Activated T-helper 1 cell treated with anti-CD3 and anti-CD28 coated beads, Interleukin-12 subunit alpha, Interleukin-12 subunit beta, Interleukin-2, Interleukin-4 antibody, amounts not matched to agents 30 ng/mL and 10 ng/mL and 1 ng/mL, durations not matched to agents 14 hours and 24 hours and 36 hours (primary cell): ENCODE measurements around the gene NEK8. TPM values are rescaled to one million over a fixed set of nuclear protein-coding genes. Genes with fewer than 3 reads are reported as not detected.

Experiments used
- total RNA-seq: library from RNA; stranded (reverse); gene quantifications from 2 replicates; pipeline ENCODE4 v1.2.3, GENCODE V29; 2022

NEK8 gene
- total RNA-seq, 1 donor from 2014 or later, result 5.2 TPM

Other genes starting within 250 kb of the NEK8 start
- not detected in 2 replicates for gene FOXN1, start 222.4 kb upstream of the NEK8 start, total RNA-seq
- 63.3 and 63.9 TPM in 2 replicates for gene UNC119, start 176.2 kb upstream of the NEK8 start, total RNA-seq
- 57.8 and 61.2 TPM in 2 replicates for gene PIGS, start 157.3 kb upstream of the NEK8 start, total RNA-seq
- 44.0 and 47.6 TPM in 2 replicates for gene ALDOC, start 151.9 kb upstream of the NEK8 start, total RNA-seq
- 81.9 and 83.1 TPM in 2 replicates for gene SPAG5, start 129.8 kb upstream of the NEK8 start, total RNA-seq
- gene RSKR, start 114.6 kb upstream of the NEK8 start, total RNA-seq, result 38.4 and 42.9 TPM in 2 replicates
- gene BLTP2, start 83.6 kb upstream of the NEK8 start, total RNA-seq, result 210 and 212 TPM in 2 replicates
- 47.9 and 51.0 TPM in 2 replicates for gene SDF2, start 66.9 kb upstream of the NEK8 start, total RNA-seq
- 106 and 108 TPM in 2 replicates for gene SUPT6H, start 66.6 kb upstream of the NEK8 start, total RNA-seq
- gene PROCA1, start 16.9 kb upstream of the NEK8 start, total RNA-seq, result 4.4 and 5.2 TPM in 2 replicates
- gene RAB34, start 10.9 kb upstream of the NEK8 start, total RNA-seq, result 17.6 and 18.2 TPM in 2 replicates
- 1,513 and 1,534 TPM in 2 replicates for gene RPL23A, start 8.8 kb upstream of the NEK8 start, total RNA-seq
- 9.5 and 11.5 TPM in 2 replicates for gene TLCD1, start 2.6 kb upstream of the NEK8 start, total RNA-seq
- 178 and 182 TPM in 2 replicates for gene TRAF4, start 15.2 kb downstream of the NEK8 start, total RNA-seq
- gene FAM222B, start 114.0 kb downstream of the NEK8 start, total RNA-seq, result 27.5 and 28.1 TPM in 2 replicates
- 60.4 and 61.5 TPM in 2 replicates for gene ERAL1, start 126.2 kb downstream of the NEK8 start, total RNA-seq
- gene FLOT2, start 168.9 kb downstream of the NEK8 start, total RNA-seq, result 92.2 and 98.8 TPM in 2 replicates
- 34.6 and 34.9 TPM in 2 replicates for gene DHRS13, start 174.3 kb downstream of the NEK8 start, total RNA-seq
- gene PHF12, start 222.7 kb downstream of the NEK8 start, total RNA-seq, result 58.4 and 64.9 TPM in 2 replicates